ENCODE results near the gene PAQR6. TPM values are rescaled to one million over a fixed set of nuclear protein-coding genes. Genes with fewer than 3 reads are reported as not detected.

The PAQR6 gene
- total and polyA plus RNA-seq, 9 donors = 1.2 to 7.7 (median 4.3) TPM

- Histone ChIP-seq H3K4me3 (ENCODE audit: low read length) (peak within 1 kb of the TSS; percentile 77), H3K4me1 (ENCODE audit: control insufficient read depth, insufficient read depth, low read length) (peaks cover 21% of the 10 kb centered on the region), H3K27me3 (ENCODE audit: control insufficient read depth, insufficient read depth, low read length) (no peaks in the 10 kb centered on the region), H3K27ac (ENCODE audit: low read length) (peak within 1 kb of the TSS; percentile 77), H3K9me3 (replicated peaks; ENCODE audit: control insufficient read depth, low read depth, low read length) (no peaks in the 10 kb centered on the region), H3K36me3 (ENCODE audit: control insufficient read depth, insufficient read depth, low read length) (peaks cover 16% of the 10 kb centered on the region)
- DNase-seq = no peak
- WGBS (ENCODE audit: insufficient coverage) = 100% methylated on average over 2 of the region's 7 CpGs
Measured at GRCh38 chr1:156284112-156284511, 36.3 kb upstream of the PAQR6 start, which contains the start of gene TMEM79. Gene TMEM79 (plus strand): TSS chr1:156284325. CDS start chr1:156285227, 902 bp downstream.

GRCh38 chr1:156283521-156283920 lies 35.7 kb upstream of the PAQR6 start:
- DNase-seq = no peak
- peaks cover 18% of the 10 kb centered on the region for H3K36me3 ChIP-seq (ENCODE audit: control insufficient read depth, insufficient read depth, low read length)
- no peaks in the 10 kb centered on the region for H3K9me3 ChIP-seq (replicated peaks; ENCODE audit: control insufficient read depth, low read depth, low read length)
- H3K4me1 ChIP-seq (ENCODE audit: control insufficient read depth, insufficient read depth, low read length) = peaks cover 21% of the 10 kb centered on the region
- no peak overlapping the region for H3K27ac ChIP-seq (ENCODE audit: low read length)
- H3K4me3 ChIP-seq (ENCODE audit: low read length) = peak overlapping the region; percentile 77
- H3K27me3 ChIP-seq (ENCODE audit: control insufficient read depth, insufficient read depth, low read length) = no peaks in the 10 kb centered on the region
- WGBS (ENCODE audit: insufficient coverage) = no CpG with 5 or more reads among the region's 1 CpG

- H3K4me1 ChIP-seq (ENCODE audit: control insufficient read depth, insufficient read depth, low read length) = peaks cover 21% of the 10 kb centered on the region
- no peaks in the 10 kb centered on the region for H3K27me3 ChIP-seq (ENCODE audit: control insufficient read depth, insufficient read depth, low read length)
- H3K36me3 ChIP-seq (ENCODE audit: control insufficient read depth, insufficient read depth, low read length) = peaks cover 26% of the 10 kb centered on the region
- peak within 1 kb of the TSS; percentile 82 for H3K27ac ChIP-seq (ENCODE audit: low read length)
- peak; percentile 100 for DNase-seq
- WGBS (ENCODE audit: insufficient coverage) = 0% methylated on average over 41 of the region's 50 CpGs
- no peaks in the 10 kb centered on the region for H3K9me3 ChIP-seq (replicated peaks; ENCODE audit: control insufficient read depth, low read depth, low read length)
- peak within 1 kb of the TSS; percentile 77 for H3K4me3 ChIP-seq (ENCODE audit: low read length)
Measured at GRCh38 chr1:156282479-156283222, 34.8 kb upstream of the PAQR6 start, which contains the start of gene SMG5. Gene SMG5 (minus strand): TSS chr1:156282825. CDS start chr1:156282680, 145 bp downstream.

- no peaks in the 10 kb centered on the region for H3K9me3 ChIP-seq (replicated peaks; ENCODE audit: control insufficient read depth, low read depth, low read length)
- peak overlapping the region; percentile 77 for H3K4me3 ChIP-seq (ENCODE audit: low read length)
- under 1% methylated on average over 18 of the region's 22 CpGs for WGBS (ENCODE audit: insufficient coverage)
- H3K4me1 ChIP-seq (ENCODE audit: control insufficient read depth, insufficient read depth, low read length) = peaks cover 21% of the 10 kb centered on the region
- H3K27me3 ChIP-seq (ENCODE audit: control insufficient read depth, insufficient read depth, low read length) = no peaks in the 10 kb centered on the region
- peaks cover 31% of the 10 kb centered on the region for H3K36me3 ChIP-seq (ENCODE audit: control insufficient read depth, insufficient read depth, low read length)
- H3K27ac ChIP-seq (ENCODE audit: low read length) = peak overlapping the region; percentile 82
- DNase-seq = peak; percentile 38
Measured at GRCh38 chr1:156281693-156282478, 34.0 kb upstream of the PAQR6 start.

GRCh38 chr1:156281281-156281680 lies 33.4 kb upstream of the PAQR6 start:
- 23% methylated on average over 8 of the region's 8 CpGs for WGBS (ENCODE audit: insufficient coverage)
- peak overlapping the region; percentile 77 for H3K4me3 ChIP-seq (ENCODE audit: low read length)
- H3K4me1 ChIP-seq (ENCODE audit: control insufficient read depth, insufficient read depth, low read length) = peaks cover 21% of the 10 kb centered on the region
- peak overlapping the region; percentile 82 for H3K27ac ChIP-seq (ENCODE audit: low read length)
- H3K36me3 ChIP-seq (ENCODE audit: control insufficient read depth, insufficient read depth, low read length) = peaks cover 37% of the 10 kb centered on the region
- H3K27me3 ChIP-seq (ENCODE audit: control insufficient read depth, insufficient read depth, low read length) = no peaks in the 10 kb centered on the region
- no peaks in the 10 kb centered on the region for H3K9me3 ChIP-seq (replicated peaks; ENCODE audit: control insufficient read depth, low read depth, low read length)
- DNase-seq = peak; percentile 54

GRCh38 chr1:156279837-156280236 lies 32.0 kb upstream of the PAQR6 start:
- Histone ChIP-seq H3K36me3 (ENCODE audit: control insufficient read depth, insufficient read depth, low read length) (peaks cover 43% of the 10 kb centered on the region), H3K4me3 (ENCODE audit: low read length) (no peak overlapping the region), H3K4me1 (ENCODE audit: control insufficient read depth, insufficient read depth, low read length) (peaks cover 21% of the 10 kb centered on the region), H3K9me3 (replicated peaks; ENCODE audit: control insufficient read depth, low read depth, low read length) (no peaks in the 10 kb centered on the region), H3K27ac (ENCODE audit: low read length) (no peak overlapping the region), H3K27me3 (ENCODE audit: control insufficient read depth, insufficient read depth, low read length) (no peaks in the 10 kb centered on the region)
- no peak for DNase-seq
- no CpG with 5 or more reads among the region's 3 CpGs for WGBS (ENCODE audit: insufficient coverage)

- DNase-seq = no peak
- H3K4me1 ChIP-seq (ENCODE audit: control insufficient read depth, insufficient read depth, low read length) = peaks cover 11% of the 10 kb centered on the region
Measured at GRCh38 chr1:156276966-156277381, 29.1 kb upstream of the PAQR6 start.

GRCh38 chr1:156276532-156276931 lies 28.7 kb upstream of the PAQR6 start:
- Histone ChIP-seq H3K4me1 (ENCODE audit: control insufficient read depth, insufficient read depth, low read length) (peaks cover 7% of the 10 kb centered on the region), H3K9me3 (replicated peaks; ENCODE audit: control insufficient read depth, low read depth, low read length) (no peaks in the 10 kb centered on the region), H3K36me3 (ENCODE audit: control insufficient read depth, insufficient read depth, low read length) (peaks cover 74% of the 10 kb centered on the region), H3K4me3 (ENCODE audit: low read length) (no peak overlapping the region), H3K27ac (ENCODE audit: low read length) (no peak overlapping the region), H3K27me3 (ENCODE audit: control insufficient read depth, insufficient read depth, low read length) (no peaks in the 10 kb centered on the region)
- no peak for DNase-seq

More at GRCh38 chr1:156276966-156277381, 29.1 kb upstream of the PAQR6 start:
- Histone ChIP-seq H3K27me3 (ENCODE audit: control insufficient read depth, insufficient read depth, low read length) (no peaks in the 10 kb centered on the region), H3K9me3 (replicated peaks; ENCODE audit: control insufficient read depth, low read depth, low read length) (no peaks in the 10 kb centered on the region), H3K4me3 (ENCODE audit: low read length) (no peak overlapping the region), H3K27ac (ENCODE audit: low read length) (no peak overlapping the region), H3K36me3 (ENCODE audit: control insufficient read depth, insufficient read depth, low read length) (peaks cover 70% of the 10 kb centered on the region)
- 80% methylated on average over 6 of the region's 6 CpGs for WGBS (ENCODE audit: insufficient coverage)

- Histone ChIP-seq H3K36me3 (ENCODE audit: control insufficient read depth, insufficient read depth, low read length) (peaks cover 87% of the 10 kb centered on the region), H3K27ac (ENCODE audit: low read length) (no peak overlapping the region), H3K27me3 (ENCODE audit: control insufficient read depth, insufficient read depth, low read length) (no peaks in the 10 kb centered on the region), H3K4me1 (ENCODE audit: control insufficient read depth, insufficient read depth, low read length) (no peaks in the 10 kb centered on the region), H3K9me3 (replicated peaks; ENCODE audit: control insufficient read depth, low read depth, low read length) (no peaks in the 10 kb centered on the region), H3K4me3 (ENCODE audit: low read length) (no peak overlapping the region)
- no peak for DNase-seq
- WGBS (ENCODE audit: insufficient coverage) = no CpG with 5 or more reads among the region's 3 CpGs
Measured at GRCh38 chr1:156270314-156270713, 22.5 kb upstream of the PAQR6 start.

- Histone ChIP-seq H3K36me3 (ENCODE audit: control insufficient read depth, insufficient read depth, low read length) (peaks cover 82% of the 10 kb centered on the region), H3K27me3 (ENCODE audit: control insufficient read depth, insufficient read depth, low read length) (no peaks in the 10 kb centered on the region), H3K27ac (ENCODE audit: low read length) (no peak overlapping the region), H3K9me3 (replicated peaks; ENCODE audit: control insufficient read depth, low read depth, low read length) (no peaks in the 10 kb centered on the region), H3K4me1 (ENCODE audit: control insufficient read depth, insufficient read depth, low read length) (no peaks in the 10 kb centered on the region), H3K4me3 (ENCODE audit: low read length) (no peak overlapping the region)
- WGBS (ENCODE audit: insufficient coverage) = 100% methylated on average over 1 of the region's 4 CpGs
- no peak for DNase-seq
Measured at GRCh38 chr1:156268336-156268735, 20.5 kb upstream of the PAQR6 start.

All from muscle of leg (tissue), 11 donors.